B cell (primary cell): ENCODE data around the gene PIK3R3. TPM values are rescaled to one million over a fixed set of nuclear protein-coding genes. Genes with fewer than 3 reads are reported as not detected.

ENCODE experiments used
- ATAC-seq: fragments of 200-7000 bp; cut with Tn5 transposase; one replicate; pipeline ENCODE4 v1.10.0; 2021; ENCODE audit warnings: low read depth, mild to moderate bottlenecking, moderate number of reproducible peaks, moderate library complexity
- CTCF ChIA-PET: fragments of 350-600 bp; sonication (Branson Sonifier 250); formaldehyde crosslinking; loops from one replicate; lab custom pipeline; 2021; ENCODE audit warnings: antibody characterized with exemption, inconsistent platforms; lab: Charles Lee
- POLR2A ChIA-PET: fragments of 350-600 bp; sonication (Branson Sonifier 250); formaldehyde crosslinking; loops from one replicate; lab custom pipeline; 2021; ENCODE audit warnings: antibody characterized with exemption; lab: Charles Lee
- DNase-seq: peaks from one replicate; pipeline ENCODE4 v3.0.0; 2013
- H2AFZ ChIP-seq: 2 replicates; pipeline ENCODE4 v1.6.1; 2012; ENCODE audit warnings: mild to moderate bottlenecking, low read depth, low read length; ENCODE audit not compliant: insufficient read depth, poor library complexity, severe bottlenecking
- H3K27ac ChIP-seq, 2 donors: 1 replicate in 1 of 2; 2 replicates in 1 of 2; pipeline ENCODE4 v1.5.1; 2012 to 2013; ENCODE audit warnings: low read length in 2 of 2, mild to moderate bottlenecking in 2 of 2, moderate library complexity in 1 of 2
- H3K27me3 ChIP-seq, 4 experiments: fragments of 200-600 bp in 1 of 4; sonication (generic) in 1 of 4; replicated peaks in 1 of 4; 1 replicate in 2 of 4; 2 replicates in 2 of 4; pipeline versions ENCODE4 v1.6.1 to v1.7.0; 2013 to 2016; ENCODE audit warnings: low read length in 3 of 4, mild to moderate bottlenecking in 2 of 4, mixed read lengths in 1 of 4, moderate library complexity in 1 of 4; ENCODE audit not compliant: insufficient read depth in 4 of 4, control insufficient read depth in 3 of 4; ENCODE audit errors: control extremely low read depth in 1 of 4
- H3K36me3 ChIP-seq, 2 experiments: replicated peaks in 1 of 2; 1 replicate in 1 of 2; 2 replicates in 1 of 2; pipeline versions ENCODE4 v1.6.1 to v1.7.1; 2013; ENCODE audit warnings: low read length in 1 of 2; ENCODE audit not compliant: insufficient read depth in 2 of 2, control insufficient read depth in 1 of 2; ENCODE audit errors: control extremely low read depth in 1 of 2, extremely low read depth in 1 of 2
- H3K4me1 ChIP-seq, 2 donors: fragments of 200-600 bp in 1 of 2; sonication (generic) in 1 of 2; 1 replicate in 1 of 2; 2 replicates in 1 of 2; pipeline versions ENCODE4 v1.5.1 to v1.6.1; 2013 to 2017; ENCODE audit warnings: low read length in 2 of 2; ENCODE audit not compliant: control insufficient read depth in 2 of 2, insufficient read depth in 2 of 2
- H3K4me2 ChIP-seq: replicated peaks from 2 replicates; pipeline ENCODE3; 2012; ENCODE audit warnings: mild to moderate bottlenecking, low read depth, low read length; ENCODE audit not compliant: poor library complexity, severe bottlenecking
- H3K4me3 ChIP-seq, 5 experiments: fragments of 200-600 bp in 1 of 5; sonication (generic) in 1 of 5; 1 replicate in 3 of 5; 2 replicates in 2 of 5; pipeline versions ENCODE4 v1.5.1 to v1.7.0; 2011 to 2016; ENCODE audit warnings: low read length in 4 of 5, mild to moderate bottlenecking in 4 of 5, low read depth in 2 of 5, control low read depth in 1 of 5, moderate library complexity in 1 of 5; ENCODE audit not compliant: insufficient read depth in 1 of 5; ENCODE audit errors: control extremely low read depth in 1 of 5, extremely low read depth in 1 of 5
- H3K79me2 ChIP-seq: fragments of 200-600 bp; sonication (generic); one replicate; pipeline ENCODE4 v1.6.0; 2016; ENCODE audit warnings: low read length; ENCODE audit not compliant: control insufficient read depth, insufficient read depth
- H3K9ac ChIP-seq: fragments of 200-600 bp; sonication (generic); 2 replicates; pipeline ENCODE4 v1.6.1; 2017; ENCODE audit warnings: mild to moderate bottlenecking, low read length, moderate library complexity
- H3K9me3 ChIP-seq, 3 donors: one replicate each; pipeline versions ENCODE4 v1.6.1 to v1.7.1; 2013; ENCODE audit warnings: low read length in 2 of 3; ENCODE audit not compliant: control insufficient read depth in 2 of 3, insufficient read depth in 1 of 3; ENCODE audit errors: control extremely low read depth in 1 of 3
- H4K20me1 ChIP-seq: 2 replicates; pipeline ENCODE4 v1.6.0; 2012; ENCODE audit warnings: mild to moderate bottlenecking, low read length; ENCODE audit not compliant: insufficient read depth, control insufficient read depth, poor library complexity, severe bottlenecking
- H3K27ac Mint-ChIP-seq: one replicate; pipeline ENCODE4 v1.8.0; 2021; ENCODE audit warnings: mixed read lengths
- H3K27me3 Mint-ChIP-seq: one replicate; pipeline ENCODE4 v1.8.0; 2021; ENCODE audit warnings: mixed read lengths
- H3K4me1 Mint-ChIP-seq: one replicate; pipeline ENCODE4 v1.8.0; 2021; ENCODE audit warnings: mixed read lengths
- H3K4me3 Mint-ChIP-seq: one replicate; pipeline ENCODE4 v1.8.0; 2021; ENCODE audit warnings: mixed read lengths
- H3K9me3 Mint-ChIP-seq: one replicate; pipeline ENCODE4 v1.8.0; 2022; ENCODE audit warnings: mixed read lengths; ENCODE audit not compliant: insufficient read depth
- EZH2 ChIP-seq: IDR thresholded peaks from 2 replicates; pipeline ENCODE4 v1.6.1; 2012; ENCODE audit warnings: borderline replicate concordance, low read depth, mild to moderate bottlenecking, moderate library complexity, low read length; ENCODE audit not compliant: insufficient read depth, poor library complexity, severe bottlenecking
- WGBS: methylation state at CpG from one replicate; pipeline ENCODE4 v1.1.5; 2013; ENCODE audit warnings: missing lambda C conversion rate; ENCODE audit not compliant: insufficient coverage; 5-methylcytosine and 5-hydroxymethylcytosine counted together
- intact Hi-C: fragments of 100-400 bp; cut with micrococcal nuclease; formaldehyde crosslinking; loops from one replicate; pipeline ENCODE4 v1.10.0; 2022
- polyA plus RNA-seq: library from polyadenylated mRNA; depleted of rRNA; stranded (reverse); fragments of >200 nt; gene quantifications from 2 replicates; pipeline ENCODE4 v1.2.3, GENCODE V29; 2012
- total RNA-seq, 2 donors: library from RNA; stranded (reverse); fragments of 120-200 nt in 1 of 2; gene quantifications; 1 replicate in 1 of 2; 2 replicates in 1 of 2; pipeline versions ENCODE4 v1.2.3 to v1.2.4, GENCODE V29; 2013 to 2022
- TF ChIP-seq, protein P1 (sequence below): fragments of 200-600 bp; IDR thresholded peaks from one replicate; pipeline ENCODE4 v1.8.0; 2022; ENCODE audit warnings: antibody characterized with exemption, mild to moderate bottlenecking

PIK3R3 gene
- total and polyA plus RNA-seq, 2 donors (not counting 1 experiment from before 2014, with no cell fraction given): 0.06 to 0.17 TPM

DNA sequence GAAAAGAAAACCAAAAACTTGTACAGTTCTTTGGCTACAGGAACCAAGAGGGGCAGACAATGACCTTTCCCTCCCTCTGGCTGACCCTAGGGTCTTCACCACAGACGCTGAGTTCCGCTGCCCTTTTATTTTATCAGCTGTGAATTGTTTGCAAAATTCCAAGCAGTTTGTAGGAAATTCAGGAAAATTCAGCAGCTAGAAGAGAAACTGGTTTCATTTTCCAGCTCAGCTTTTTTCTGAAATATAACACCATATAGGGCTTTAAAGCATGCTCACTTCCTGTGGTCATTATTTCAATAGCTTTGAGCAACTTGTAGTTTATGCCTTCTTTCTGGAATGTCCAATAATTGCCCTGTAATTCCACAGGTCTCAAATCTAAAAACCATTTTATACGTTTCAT, 5.5 kb upstream of the PIK3R3 start:
- Histone ChIP-seq H2AFZ (no peak overlapping the region), H3K4me1 (peaks cover 6 to 7% of the 10 kb centered on the region in 2 donors), H3K79me2 (no peaks in the 10 kb centered on the region), H3K9me3 (no peaks in the 10 kb centered on the region), H4K20me1 (no peaks in the 10 kb centered on the region), H3K9ac (no peak overlapping the region), H3K27me3 (peaks cover 0 to 13% (median 6%) of the 10 kb centered on the region in 4 experiments), H3K36me3 (no peaks in the 10 kb centered on the region), H3K27ac (no peak overlapping the region), H3K4me2 (no peak overlapping the region), H3K4me3 (no peak overlapping the region)
- peaks cover 27% of the 10 kb centered on the region for H3K27me3 Mint-ChIP-seq
- H3K4me1 Mint-ChIP-seq: peaks cover 9% of the 10 kb centered on the region
- H3K9me3 Mint-ChIP-seq: no peaks in the 10 kb centered on the region
- no peak overlapping the region for H3K4me3 Mint-ChIP-seq
- POLR2A ChIA-PET: no interaction called here
- DNase-seq (no peak), ATAC-seq (no peak)
- H3K27ac Mint-ChIP-seq: no peak overlapping the region
- intact Hi-C loops: no loop called here
- CTCF ChIA-PET: interaction anchor here (1.0 kb wide), 1 partner anchor 100 kb away, joined by 3 read pairs; no protein-coding TSS in a partner anchor
- TF ChIP-seq, protein P1, sequence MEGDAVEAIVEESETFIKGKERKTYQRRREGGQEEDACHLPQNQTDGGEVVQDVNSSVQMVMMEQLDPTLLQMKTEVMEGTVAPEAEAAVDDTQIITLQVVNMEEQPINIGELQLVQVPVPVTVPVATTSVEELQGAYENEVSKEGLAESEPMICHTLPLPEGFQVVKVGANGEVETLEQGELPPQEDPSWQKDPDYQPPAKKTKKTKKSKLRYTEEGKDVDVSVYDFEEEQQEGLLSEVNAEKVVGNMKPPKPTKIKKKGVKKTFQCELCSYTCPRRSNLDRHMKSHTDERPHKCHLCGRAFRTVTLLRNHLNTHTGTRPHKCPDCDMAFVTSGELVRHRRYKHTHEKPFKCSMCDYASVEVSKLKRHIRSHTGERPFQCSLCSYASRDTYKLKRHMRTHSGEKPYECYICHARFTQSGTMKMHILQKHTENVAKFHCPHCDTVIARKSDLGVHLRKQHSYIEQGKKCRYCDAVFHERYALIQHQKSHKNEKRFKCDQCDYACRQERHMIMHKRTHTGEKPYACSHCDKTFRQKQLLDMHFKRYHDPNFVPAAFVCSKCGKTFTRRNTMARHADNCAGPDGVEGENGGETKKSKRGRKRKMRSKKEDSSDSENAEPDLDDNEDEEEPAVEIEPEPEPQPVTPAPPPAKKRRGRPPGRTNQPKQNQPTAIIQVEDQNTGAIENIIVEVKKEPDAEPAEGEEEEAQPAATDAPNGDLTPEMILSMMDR: no peak
- no peak for TF ChIP-seq EZH2
- 100% methylated on average over 2 of the region's 3 CpGs for WGBS

DNA sequence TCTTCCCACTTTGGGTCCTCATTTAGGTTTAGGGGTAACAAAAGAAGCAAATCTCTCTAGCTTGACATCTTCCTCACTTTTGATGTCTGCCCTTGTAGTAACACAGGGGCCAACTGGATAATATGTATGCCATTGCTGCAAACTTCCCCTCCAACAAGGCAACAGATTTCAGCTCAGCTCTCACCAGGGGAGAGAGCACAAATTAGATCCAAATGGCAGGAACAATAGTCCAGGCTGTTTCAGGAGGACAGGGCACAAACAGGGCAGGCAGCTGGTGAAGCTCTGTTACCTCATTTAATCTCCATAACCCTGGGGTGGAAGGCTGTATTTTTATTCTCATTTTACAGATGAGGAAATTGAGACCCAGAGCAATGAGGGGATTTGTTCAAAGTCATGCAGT, 4.3 kb upstream of the PIK3R3 start:
- Histone ChIP-seq H4K20me1 (no peaks in the 10 kb centered on the region), H3K4me3 (no peak overlapping the region), H3K9me3 (no peaks in the 10 kb centered on the region), H3K79me2 (no peaks in the 10 kb centered on the region), H3K4me1 (peaks cover 7 to 12% of the 10 kb centered on the region in 2 donors), H3K36me3 (no peaks in the 10 kb centered on the region), H3K4me2 (no peak overlapping the region), H2AFZ (no peak overlapping the region), H3K27ac (no peak overlapping the region), H3K27me3 (peaks cover 0 to 19% (median 9%) of the 10 kb centered on the region in 4 experiments), H3K9ac (no peak overlapping the region)
- TF ChIP-seq EZH2: no peak
- TF ChIP-seq, protein P1: no peak
- DNase-seq (no peak), ATAC-seq (no peak)
- Mint-ChIP-seq H3K27me3 (peaks cover 32% of the 10 kb centered on the region), H3K9me3 (no peaks in the 10 kb centered on the region), H3K4me1 (peaks cover 17% of the 10 kb centered on the region), H3K27ac (no peak overlapping the region), H3K4me3 (no peak overlapping the region)
- POLR2A ChIA-PET: no interaction called here
- intact Hi-C loops: no loop called here
- CTCF ChIA-PET: no interaction called here
